ENCODE results near the gene FGF23. TPM values are rescaled to one million over a fixed set of nuclear protein-coding genes. Genes with fewer than 3 reads are reported as not detected.
"Not testable (repeated sequence)": the region's sequence is repeated elsewhere in the genome, so short reads cannot be mapped to it uniquely, and the experiment has no call there.

Gene FGF23
- total RNA-seq, 6 experiments from 2014 or later = not detected

GRCh38 chr12:4412056-4412455 is 32.5 kb upstream of the FGF23 start:
- DNase-seq = no peak
- Mint-ChIP-seq H3K9me3 (no peaks in the 10 kb centered on the region), H3K27me3 (ENCODE audit: insufficient read depth) (peaks cover 26% of the 10 kb centered on the region), H3K4me1 (ENCODE audit: low read depth) (no peaks in the 10 kb centered on the region), H3K4me3 (no peak overlapping the region), H3K36me3 (ENCODE audit: low read depth) (no peaks in the 10 kb centered on the region), H3K27ac (no peak overlapping the region)
- no peak for TF ChIP-seq CTCF (IDR thresholded peaks at IDR 0.05)

GRCh38 chr12:4407136-4407535 is 27.6 kb upstream of the FGF23 start:
- DNase-seq = no peak
- TF ChIP-seq CTCF (IDR thresholded peaks at IDR 0.05) = no peak
- Mint-ChIP-seq H3K36me3 (ENCODE audit: low read depth) (no peaks in the 10 kb centered on the region), H3K27me3 (ENCODE audit: insufficient read depth) (peaks cover 13% of the 10 kb centered on the region; the same call in 1 of the 2 replicates), H3K4me3 (no peak overlapping the region), H3K27ac (no peak overlapping the region), H3K9me3 (peaks cover 4% of the 10 kb centered on the region; the same call in 1 of the 2 replicates), H3K4me1 (ENCODE audit: low read depth) (no peaks in the 10 kb centered on the region)

DNA sequence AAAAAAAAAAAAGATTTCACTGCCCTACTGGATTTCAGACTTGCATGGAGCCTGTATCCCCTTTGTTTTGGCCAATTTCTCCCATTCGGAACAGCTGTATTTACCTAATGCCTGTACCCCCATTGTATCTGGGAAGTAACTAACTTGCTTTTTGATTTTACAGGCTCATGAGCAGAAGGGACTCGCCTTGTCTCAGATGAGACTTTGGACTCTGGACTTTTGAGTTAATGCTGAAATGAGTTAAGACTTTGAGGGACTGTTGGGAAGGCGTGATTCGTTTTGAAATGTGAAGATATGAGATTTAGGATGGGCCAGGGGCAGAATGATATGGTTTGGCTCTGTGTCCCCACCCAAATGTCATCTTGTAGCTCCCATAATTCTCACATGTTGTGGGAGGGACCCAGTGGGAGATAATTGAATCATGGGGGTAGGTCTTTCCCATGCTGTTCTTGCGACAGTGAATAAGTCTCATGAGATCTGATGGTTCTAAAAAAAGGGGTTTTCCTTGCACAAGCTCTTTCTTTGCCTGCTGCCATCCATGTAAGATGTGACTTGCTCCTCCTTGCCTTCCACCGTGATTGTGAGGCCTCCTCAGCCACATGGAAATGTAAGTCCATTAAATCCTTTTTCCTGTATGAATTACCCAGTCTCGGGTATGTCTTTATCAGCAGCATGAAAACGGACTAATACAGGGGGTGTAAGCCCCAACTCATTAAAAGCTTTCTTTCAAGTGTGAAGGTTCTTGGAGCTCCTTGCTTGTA is 25.5 kb upstream of the FGF23 start:
- H3K4me3 Mint-ChIP-seq; H3K27ac Mint-ChIP-seq; H3K27me3 Mint-ChIP-seq (ENCODE audit: insufficient read depth); H3K4me1 Mint-ChIP-seq (ENCODE audit: low read depth); H3K9me3 Mint-ChIP-seq; DNase-seq; H3K36me3 Mint-ChIP-seq (ENCODE audit: low read depth): not testable (repeated sequence)

DNA sequence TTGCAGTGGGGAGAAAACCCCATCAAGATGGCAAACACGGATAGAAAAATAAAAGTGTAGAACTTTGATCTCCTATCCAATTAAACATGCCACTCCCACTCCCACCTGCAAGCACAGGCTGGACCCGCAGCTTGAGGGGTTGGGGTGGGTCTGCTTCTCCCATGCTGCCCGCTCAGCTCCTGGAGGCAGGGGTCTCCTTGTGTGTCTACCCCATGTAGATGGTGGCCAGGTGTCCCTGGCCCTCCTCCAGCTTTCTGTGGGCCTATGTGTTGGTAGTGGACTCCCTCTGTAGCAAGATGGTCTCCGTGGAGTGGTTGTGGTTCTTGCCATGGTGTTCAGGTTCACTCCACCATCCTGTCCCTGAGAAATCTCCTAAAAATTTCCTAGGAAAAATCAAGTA is 23.5 kb upstream of the FGF23 start:
- Mint-ChIP-seq H3K27ac (no peak overlapping the region), H3K27me3 (ENCODE audit: insufficient read depth) (peaks cover 10% of the 10 kb centered on the region)
- TF ChIP-seq CTCF (IDR thresholded peaks at IDR 0.05) = no peak

GRCh38 chr12:4401117-4401516 is 21.6 kb upstream of the FGF23 start:
- Mint-ChIP-seq H3K4me1 (ENCODE audit: low read depth) (no peaks in the 10 kb centered on the region), H3K27me3 (ENCODE audit: insufficient read depth) (peaks cover 5% of the 10 kb centered on the region), H3K4me3 (no peak overlapping the region), H3K27ac (no peak overlapping the region), H3K36me3 (ENCODE audit: low read depth) (no peaks in the 10 kb centered on the region), H3K9me3 (peaks cover 4% of the 10 kb centered on the region; the same call in 1 of the 2 replicates)
- no peak for TF ChIP-seq CTCF (IDR thresholded peaks at IDR 0.05)
- no peak for DNase-seq

More for the DNA sequence above, 23.5 kb upstream of the FGF23 start:
- Mint-ChIP-seq H3K9me3 (peaks cover 4% of the 10 kb centered on the region; the same call in 1 of the 2 replicates), H3K4me3 (no peak overlapping the region), H3K4me1 (ENCODE audit: low read depth) (no peaks in the 10 kb centered on the region), H3K36me3 (ENCODE audit: low read depth) (no peaks in the 10 kb centered on the region)
- no peak for DNase-seq

DNA sequence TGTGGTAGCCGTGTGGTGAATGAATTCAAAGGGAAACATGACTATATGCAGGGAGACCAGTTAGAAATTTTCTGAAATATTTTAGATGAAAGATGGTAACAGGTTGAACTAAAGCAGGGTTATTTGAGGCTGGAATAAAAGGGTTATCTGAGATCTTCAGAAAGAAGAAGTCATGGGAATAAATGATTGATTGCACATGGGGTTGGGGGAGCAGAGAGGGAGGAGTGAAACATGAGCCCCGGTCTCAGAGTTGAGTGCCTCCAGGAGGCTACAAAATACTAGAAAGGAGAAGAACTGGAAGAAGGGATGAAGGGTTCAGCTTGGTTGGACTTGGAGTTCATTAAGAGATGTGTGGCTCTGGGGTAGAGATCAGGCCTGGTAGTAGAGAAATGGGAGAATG is 16.3 kb upstream of the FGF23 start:
- Mint-ChIP-seq H3K27ac (no peak overlapping the region), H3K4me3 (no peak overlapping the region), H3K27me3 (ENCODE audit: insufficient read depth) (peaks cover 24% of the 10 kb centered on the region), H3K36me3 (ENCODE audit: low read depth) (no peaks in the 10 kb centered on the region), H3K9me3 (no peaks in the 10 kb centered on the region), H3K4me1 (ENCODE audit: low read depth) (no peaks in the 10 kb centered on the region)
- no peak for DNase-seq
- no peak for TF ChIP-seq CTCF (IDR thresholded peaks at IDR 0.05)

All from HFFc6 (cell line).